Panc1 (cell line): Measurements from ENCODE around the gene TMEFF2. TPM values are rescaled to one million over a fixed set of nuclear protein-coding genes. Genes with fewer than 3 reads are reported as not detected.
"Not testable (repeated sequence)": the region's sequence is repeated elsewhere in the genome, so short reads cannot be mapped to it uniquely, and the experiment has no call there.

Experiments used
- ATAC-seq: fragments of 200-7000 bp; cut with Tn5 transposase; 2 replicates; pipeline ENCODE4 v1.9.1; 2020; ENCODE audit warnings: mild to moderate bottlenecking, moderate library complexity
- BruUV-seq: library from RNA; stranded (reverse); fragments of 400-500 nt; replicated peaks from 2 replicates; lab custom pipeline; 2021; lab: Mats Ljungman, UMichigan
- CTCF ChIA-PET: fragments of 300-600 bp; sonication (Branson Sonifier 250); formaldehyde crosslinking; loops from one replicate; lab custom pipeline; 2022; ENCODE audit warnings: antibody characterized with exemption; lab: Charles Lee
- POLR2A ChIA-PET: fragments of 300-600 bp; sonication (Branson Sonifier 250); formaldehyde crosslinking; loops from one replicate; lab custom pipeline; 2022; ENCODE audit warnings: antibody characterized with exemption; lab: Charles Lee
- DNase-seq: peaks from one replicate; pipeline ENCODE4 v3.0.0-alpha.2; 2010; ENCODE audit warnings: low read depth, low spot score
- H3K27ac ChIP-seq: 2 replicates; pipeline ENCODE4 v1.5.1; 2011; ENCODE audit warnings: mild to moderate bottlenecking, low read length, inconsistent platforms
- H3K27me3 ChIP-seq: fragments of 200-500 bp; sonication (Bioruptor generic); 2 replicates; pipeline ENCODE4 v1.6.0; 2014; ENCODE audit warnings: low read length, inconsistent platforms; ENCODE audit not compliant: control insufficient read depth, insufficient read depth
- H3K36me3 ChIP-seq: fragments of 200-500 bp; sonication (Bioruptor generic); 2 replicates; pipeline ENCODE4 v1.5.1; 2014; ENCODE audit warnings: inconsistent platforms, mild to moderate bottlenecking, low read length, moderate library complexity; ENCODE audit not compliant: control insufficient read depth, insufficient read depth
- H3K4me1 ChIP-seq: 2 replicates; pipeline ENCODE4 v1.5.1; 2011; ENCODE audit warnings: inconsistent platforms, mild to moderate bottlenecking, low read length, moderate library complexity; ENCODE audit not compliant: control insufficient read depth, insufficient read depth
- H3K4me3 ChIP-seq, 2 experiments: 2 replicates each; pipeline ENCODE4 v1.5.1; 2011 to 2012; ENCODE audit warnings: low read depth in 2 of 2, low read length in 2 of 2, mild to moderate bottlenecking in 2 of 2, inconsistent platforms in 1 of 2, moderate library complexity in 1 of 2
- H3K9me3 ChIP-seq: fragments of 200-500 bp; sonication (Bioruptor generic); 2 replicates; pipeline ENCODE4 v1.5.1; 2014; ENCODE audit warnings: low read depth, mild to moderate bottlenecking, inconsistent platforms, low read length, moderate library complexity; ENCODE audit not compliant: control insufficient read depth, insufficient read depth
- POLR2AphosphoS5 ChIP-seq: IDR thresholded peaks from 2 replicates; pipeline ENCODE4 v1.6.1; 2012; ENCODE audit warnings: mild to moderate bottlenecking, low read depth, low read length, moderate library complexity
- SIN3A ChIP-seq: IDR thresholded peaks from 2 replicates; pipeline ENCODE4 v1.6.1; 2012; ENCODE audit warnings: low read depth, mild to moderate bottlenecking, low read length, moderate library complexity, borderline replicate concordance; ENCODE audit not compliant: insufficient read depth
- TCF7L2 ChIP-seq: IDR thresholded peaks from 2 replicates; pipeline ENCODE4 v1.6.1; 2011; ENCODE audit warnings: mild to moderate bottlenecking, low read depth, low read length, inconsistent platforms
- in situ Hi-C: cut with HindIII; loops from 2 replicates; pipeline ENCODE4 v1.10.0; 2016; ENCODE audit warnings: low sequenced_read_pairs, low pct_unique_long_range_greater_than_20kb
- intact Hi-C: fragments of 100-400 bp; cut with micrococcal nuclease; formaldehyde crosslinking; loops from one replicate; pipeline ENCODE4 v1.10.0; 2022; ENCODE audit not compliant: unreplicated experiment
- total RNA-seq: library from RNA; stranded (reverse); gene quantifications from one replicate; pipeline ENCODE4 v1.2.1, GENCODE V29; 2021; ENCODE audit not compliant: unreplicated experiment
- TF ChIP-seq, protein P1 (sequence below): fragments of 450-650 bp; IDR thresholded peaks from 2 replicates; pipeline ENCODE4 v1.5.1; 2017; ENCODE audit warnings: mild to moderate bottlenecking
- TF ChIP-seq, protein P2 (sequence below), 2 experiments: IDR thresholded peaks; 2 replicates each; pipeline ENCODE4 v1.6.1; 2011 to 2012; ENCODE audit warnings: low read depth in 2 of 2, control low read depth in 1 of 2, low read length in 1 of 2, mild to moderate bottlenecking in 1 of 2, moderate library complexity in 1 of 2; ENCODE audit not compliant: insufficient read depth in 1 of 2

Gene TMEFF2
- total RNA-seq, 1 experiment from 2014 or later = 1.5 TPM

DNA sequence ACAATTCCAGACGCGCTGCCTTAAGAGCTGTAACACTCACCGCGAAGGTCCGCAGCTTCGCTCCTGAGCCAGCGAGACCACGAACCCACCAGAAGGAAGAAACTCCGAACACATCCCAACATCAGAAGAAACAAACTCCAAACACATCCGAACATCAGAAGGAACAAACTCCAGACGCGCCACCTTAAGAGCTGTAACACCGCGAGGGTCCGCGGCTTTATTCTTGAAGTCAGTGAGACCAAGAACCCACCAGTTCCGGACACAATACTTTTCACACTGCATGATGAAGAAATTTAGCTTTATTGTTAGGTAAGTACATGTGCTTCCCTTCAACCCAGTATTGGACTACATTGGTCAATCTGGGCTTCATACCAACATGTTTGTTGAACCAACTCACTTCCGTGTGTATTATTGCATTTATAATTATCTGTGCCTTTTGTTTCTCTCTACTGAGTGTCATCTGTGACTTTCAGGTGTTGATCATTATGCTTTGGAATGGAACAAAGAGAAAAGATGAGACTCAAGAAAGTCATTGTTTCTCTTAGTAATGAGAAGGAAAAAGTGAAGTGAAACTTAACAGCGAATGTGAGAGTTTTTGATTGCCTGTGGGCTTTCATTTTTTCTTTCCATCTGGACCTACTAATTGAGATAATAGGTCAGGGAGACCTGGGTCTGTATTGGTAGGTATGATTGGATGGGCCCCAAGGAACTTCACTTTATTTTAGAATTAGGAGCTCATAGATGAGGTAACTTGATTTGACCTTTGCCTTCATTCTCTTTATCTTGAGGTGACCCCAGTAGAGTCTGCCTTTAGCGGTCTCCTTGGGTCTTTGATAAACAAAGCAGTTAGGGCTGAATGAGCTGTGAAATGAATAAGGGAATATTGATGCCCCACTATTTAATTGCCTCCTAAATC lies 271.7 kb downstream of the TMEFF2 start:
- ATAC-seq (no peak), DNase-seq (no peak)
- Histone ChIP-seq H3K27me3 (no peaks in the 10 kb centered on the region), H3K27ac (no peak overlapping the region), H3K9me3 (no peaks in the 10 kb centered on the region), H3K36me3 (no peaks in the 10 kb centered on the region), H3K4me1 (peaks cover 10% of the 10 kb centered on the region), H3K4me3 (no peak overlapping the region)
- intact Hi-C loops = no loop called here
- CTCF ChIA-PET = no interaction called here
- TF ChIP-seq, protein P1, sequence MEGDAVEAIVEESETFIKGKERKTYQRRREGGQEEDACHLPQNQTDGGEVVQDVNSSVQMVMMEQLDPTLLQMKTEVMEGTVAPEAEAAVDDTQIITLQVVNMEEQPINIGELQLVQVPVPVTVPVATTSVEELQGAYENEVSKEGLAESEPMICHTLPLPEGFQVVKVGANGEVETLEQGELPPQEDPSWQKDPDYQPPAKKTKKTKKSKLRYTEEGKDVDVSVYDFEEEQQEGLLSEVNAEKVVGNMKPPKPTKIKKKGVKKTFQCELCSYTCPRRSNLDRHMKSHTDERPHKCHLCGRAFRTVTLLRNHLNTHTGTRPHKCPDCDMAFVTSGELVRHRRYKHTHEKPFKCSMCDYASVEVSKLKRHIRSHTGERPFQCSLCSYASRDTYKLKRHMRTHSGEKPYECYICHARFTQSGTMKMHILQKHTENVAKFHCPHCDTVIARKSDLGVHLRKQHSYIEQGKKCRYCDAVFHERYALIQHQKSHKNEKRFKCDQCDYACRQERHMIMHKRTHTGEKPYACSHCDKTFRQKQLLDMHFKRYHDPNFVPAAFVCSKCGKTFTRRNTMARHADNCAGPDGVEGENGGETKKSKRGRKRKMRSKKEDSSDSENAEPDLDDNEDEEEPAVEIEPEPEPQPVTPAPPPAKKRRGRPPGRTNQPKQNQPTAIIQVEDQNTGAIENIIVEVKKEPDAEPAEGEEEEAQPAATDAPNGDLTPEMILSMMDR = no peak
- TF ChIP-seq TCF7L2 (no peak), SIN3A (no peak), POLR2AphosphoS5 (no peak)
- TF ChIP-seq, protein P2, sequence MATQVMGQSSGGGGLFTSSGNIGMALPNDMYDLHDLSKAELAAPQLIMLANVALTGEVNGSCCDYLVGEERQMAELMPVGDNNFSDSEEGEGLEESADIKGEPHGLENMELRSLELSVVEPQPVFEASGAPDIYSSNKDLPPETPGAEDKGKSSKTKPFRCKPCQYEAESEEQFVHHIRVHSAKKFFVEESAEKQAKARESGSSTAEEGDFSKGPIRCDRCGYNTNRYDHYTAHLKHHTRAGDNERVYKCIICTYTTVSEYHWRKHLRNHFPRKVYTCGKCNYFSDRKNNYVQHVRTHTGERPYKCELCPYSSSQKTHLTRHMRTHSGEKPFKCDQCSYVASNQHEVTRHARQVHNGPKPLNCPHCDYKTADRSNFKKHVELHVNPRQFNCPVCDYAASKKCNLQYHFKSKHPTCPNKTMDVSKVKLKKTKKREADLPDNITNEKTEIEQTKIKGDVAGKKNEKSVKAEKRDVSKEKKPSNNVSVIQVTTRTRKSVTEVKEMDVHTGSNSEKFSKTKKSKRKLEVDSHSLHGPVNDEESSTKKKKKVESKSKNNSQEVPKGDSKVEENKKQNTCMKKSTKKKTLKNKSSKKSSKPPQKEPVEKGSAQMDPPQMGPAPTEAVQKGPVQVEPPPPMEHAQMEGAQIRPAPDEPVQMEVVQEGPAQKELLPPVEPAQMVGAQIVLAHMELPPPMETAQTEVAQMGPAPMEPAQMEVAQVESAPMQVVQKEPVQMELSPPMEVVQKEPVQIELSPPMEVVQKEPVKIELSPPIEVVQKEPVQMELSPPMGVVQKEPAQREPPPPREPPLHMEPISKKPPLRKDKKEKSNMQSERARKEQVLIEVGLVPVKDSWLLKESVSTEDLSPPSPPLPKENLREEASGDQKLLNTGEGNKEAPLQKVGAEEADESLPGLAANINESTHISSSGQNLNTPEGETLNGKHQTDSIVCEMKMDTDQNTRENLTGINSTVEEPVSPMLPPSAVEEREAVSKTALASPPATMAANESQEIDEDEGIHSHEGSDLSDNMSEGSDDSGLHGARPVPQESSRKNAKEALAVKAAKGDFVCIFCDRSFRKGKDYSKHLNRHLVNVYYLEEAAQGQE (IDR thresholded peaks at IDR 0.05; ENCODE audit: insufficient read depth in 1 of 2, low read depth in 2 of 2, low read length in 1 of 2) = no peak
- POLR2A ChIA-PET = no interaction called here
- in situ Hi-C loops = no loop called here
- no TSS peak for BruUV-seq

DNA sequence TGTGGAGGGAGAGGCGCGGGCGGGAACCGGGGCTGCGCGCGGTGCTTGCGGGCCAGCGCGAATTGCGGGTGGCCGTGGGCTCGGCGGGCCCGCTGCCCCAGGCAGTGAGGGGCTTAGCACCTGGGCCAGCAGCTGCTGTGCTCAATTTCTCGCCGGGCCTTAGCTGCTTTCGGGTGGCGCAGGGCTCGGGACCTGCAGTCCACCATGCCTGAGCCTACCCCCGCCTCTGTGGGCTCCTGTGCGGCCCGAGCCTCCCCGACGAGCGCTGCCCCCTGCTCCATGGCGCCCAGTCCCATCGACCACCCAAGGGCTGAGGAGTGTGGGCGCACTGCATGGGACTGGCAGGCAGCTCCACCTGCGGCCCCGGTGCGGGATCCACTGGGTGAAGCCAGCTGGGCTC lies 273.1 kb downstream of the TMEFF2 start:
- H3K9me3 ChIP-seq, H3K36me3 ChIP-seq, DNase-seq, ATAC-seq, intact Hi-C loops, POLR2A ChIA-PET, H3K4me3 ChIP-seq, H3K27ac ChIP-seq, BruUV-seq, H3K27me3 ChIP-seq, H3K4me1 ChIP-seq, in situ Hi-C loops: not testable (repeated sequence)
- CTCF ChIA-PET = interaction anchor here (0.7 kb wide), 1 partner anchor 691 kb away, joined by 4 read pairs; no protein-coding TSS in a partner anchor

DNA sequence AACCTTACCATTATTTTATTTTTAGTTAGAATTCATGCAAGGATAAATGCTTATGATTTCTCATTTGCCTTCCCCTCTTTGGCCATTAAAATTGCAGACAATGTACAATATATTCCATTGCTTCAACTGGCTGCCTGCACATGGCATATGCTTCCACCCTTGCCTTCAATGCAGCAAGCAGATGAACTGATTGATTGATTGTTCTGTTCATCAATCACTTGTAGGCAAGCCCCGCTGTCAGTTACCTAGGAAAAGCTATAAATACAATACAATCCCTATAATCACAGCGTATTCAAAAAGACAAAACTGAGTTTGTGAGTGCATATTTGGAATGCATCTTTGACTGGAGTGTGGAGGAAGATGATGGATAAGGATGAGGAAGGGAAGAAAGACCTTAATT lies 274.2 kb downstream of the TMEFF2 start:
- no TSS peak for BruUV-seq
- ATAC-seq (no peak), DNase-seq (no peak)
- POLR2A ChIA-PET = no interaction called here
- no peaks in the 10 kb centered on the region for H3K36me3 ChIP-seq
- in situ Hi-C loops = no loop called here
- H3K4me3 ChIP-seq = no peak overlapping the region
- H3K27me3 ChIP-seq = no peaks in the 10 kb centered on the region
- no peaks in the 10 kb centered on the region for H3K9me3 ChIP-seq
- TF ChIP-seq SIN3A (no peak), TCF7L2 (no peak), POLR2AphosphoS5 (no peak)
- TF ChIP-seq, protein P1 = no peak
- TF ChIP-seq, protein P2 (IDR thresholded peaks at IDR 0.05; ENCODE audit: insufficient read depth in 1 of 2, low read depth in 2 of 2, low read length in 1 of 2) = no peak
- intact Hi-C loops = no loop called here
- H3K27ac ChIP-seq = no peak overlapping the region
- CTCF ChIA-PET = no interaction called here
- H3K4me1 ChIP-seq = no peaks in the 10 kb centered on the region
